Omental fat pad (tissue), 4 donors: ENCODE results near the gene COL10A1. TPM values are rescaled to one million over a fixed set of nuclear protein-coding genes. Genes with fewer than 3 reads are reported as not detected.

Source experiments
- ATAC-seq: fragments of 150-250 bp; one replicate; pipeline ENCODE4 v1.9.1; 2016; ENCODE audit warnings: mild to moderate bottlenecking, moderate library complexity; ENCODE audit not compliant: low FRiP score
- DNase-seq: peaks from one replicate; pipeline ENCODE4 v3.0.0-alpha.2; 2019; ENCODE audit warnings: low spot score
- total RNA-seq, 4 donors: library from RNA; depleted of rRNA; stranded (reverse); fragments of >200 nt; gene quantifications; one replicate each; pipeline ENCODE4 v1.1.0, GENCODE V29; 2016
- TF ChIP-seq, protein P1 (sequence below), 3 donors: fragments of 450-650 bp; IDR thresholded peaks; one replicate each; pipeline ENCODE4 v1.5.1; 2016 to 2017; ENCODE audit warnings: antibody characterized with exemption in 3 of 3, mild to moderate bottlenecking in 3 of 3, moderate library complexity in 2 of 3

Gene COL10A1
- total RNA-seq, 4 donors from 2014 or later: not detected

DNA sequence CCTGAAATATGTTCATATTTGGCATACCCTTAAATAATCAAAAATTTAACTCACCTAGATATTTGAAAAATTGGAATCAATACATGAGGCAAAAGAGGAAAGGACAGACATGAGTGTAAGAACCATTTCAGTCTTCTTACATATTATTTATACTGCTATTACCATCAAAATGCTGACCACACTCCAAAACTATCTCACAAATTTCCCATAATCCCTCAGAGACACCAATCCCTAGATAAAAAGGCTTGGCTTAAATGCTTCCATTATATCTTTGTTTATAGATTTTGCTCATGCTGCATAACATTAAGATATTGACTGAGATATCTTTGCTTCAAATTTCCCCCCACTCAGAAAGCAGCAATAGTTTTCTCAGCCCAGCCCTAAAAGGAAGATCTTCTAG, 37.0 kb downstream of the COL10A1 start:
- TF ChIP-seq, protein P1, sequence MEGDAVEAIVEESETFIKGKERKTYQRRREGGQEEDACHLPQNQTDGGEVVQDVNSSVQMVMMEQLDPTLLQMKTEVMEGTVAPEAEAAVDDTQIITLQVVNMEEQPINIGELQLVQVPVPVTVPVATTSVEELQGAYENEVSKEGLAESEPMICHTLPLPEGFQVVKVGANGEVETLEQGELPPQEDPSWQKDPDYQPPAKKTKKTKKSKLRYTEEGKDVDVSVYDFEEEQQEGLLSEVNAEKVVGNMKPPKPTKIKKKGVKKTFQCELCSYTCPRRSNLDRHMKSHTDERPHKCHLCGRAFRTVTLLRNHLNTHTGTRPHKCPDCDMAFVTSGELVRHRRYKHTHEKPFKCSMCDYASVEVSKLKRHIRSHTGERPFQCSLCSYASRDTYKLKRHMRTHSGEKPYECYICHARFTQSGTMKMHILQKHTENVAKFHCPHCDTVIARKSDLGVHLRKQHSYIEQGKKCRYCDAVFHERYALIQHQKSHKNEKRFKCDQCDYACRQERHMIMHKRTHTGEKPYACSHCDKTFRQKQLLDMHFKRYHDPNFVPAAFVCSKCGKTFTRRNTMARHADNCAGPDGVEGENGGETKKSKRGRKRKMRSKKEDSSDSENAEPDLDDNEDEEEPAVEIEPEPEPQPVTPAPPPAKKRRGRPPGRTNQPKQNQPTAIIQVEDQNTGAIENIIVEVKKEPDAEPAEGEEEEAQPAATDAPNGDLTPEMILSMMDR (IDR thresholded peaks at IDR 0.05): no peak
- DNase-seq (no peak), ATAC-seq (no peak)

DNA sequence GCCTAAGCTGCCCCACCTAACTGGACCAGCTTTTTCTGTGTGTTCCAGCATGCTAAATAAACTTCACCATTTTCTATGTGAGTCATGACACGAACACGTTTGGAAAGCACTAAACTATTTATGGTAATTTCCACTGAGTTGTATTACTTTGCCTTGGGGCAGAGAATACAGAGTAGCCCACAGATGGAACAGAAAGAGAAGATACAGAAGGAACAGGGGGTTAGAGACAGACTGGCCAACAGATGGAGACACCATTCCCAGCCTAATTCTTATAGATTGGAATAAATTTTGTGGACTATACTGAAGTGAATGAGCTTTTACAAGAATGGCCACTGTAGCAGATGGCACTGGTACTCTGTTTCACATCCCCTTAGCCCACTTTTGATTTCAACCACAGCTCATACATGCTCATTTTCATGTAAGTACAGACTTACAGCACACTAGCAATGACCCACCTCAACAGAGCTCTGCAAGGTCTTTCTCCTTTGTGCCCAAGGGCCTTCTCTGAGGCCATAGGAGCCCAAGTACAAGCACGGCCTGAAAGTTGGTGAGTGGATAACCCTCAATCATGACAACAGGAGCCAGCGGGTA, 38.4 kb downstream of the COL10A1 start:
- DNase-seq: no peak
- TF ChIP-seq, protein P1 (IDR thresholded peaks at IDR 0.05): no peak
- ATAC-seq: no peak

- TF ChIP-seq, protein P1 (IDR thresholded peaks at IDR 0.05): no peak
- ATAC-seq (no peak), DNase-seq (no peak)
These were observed 41.6 kb downstream of the COL10A1 start for GRCh38 chr6:116084284-116084683.

DNA sequence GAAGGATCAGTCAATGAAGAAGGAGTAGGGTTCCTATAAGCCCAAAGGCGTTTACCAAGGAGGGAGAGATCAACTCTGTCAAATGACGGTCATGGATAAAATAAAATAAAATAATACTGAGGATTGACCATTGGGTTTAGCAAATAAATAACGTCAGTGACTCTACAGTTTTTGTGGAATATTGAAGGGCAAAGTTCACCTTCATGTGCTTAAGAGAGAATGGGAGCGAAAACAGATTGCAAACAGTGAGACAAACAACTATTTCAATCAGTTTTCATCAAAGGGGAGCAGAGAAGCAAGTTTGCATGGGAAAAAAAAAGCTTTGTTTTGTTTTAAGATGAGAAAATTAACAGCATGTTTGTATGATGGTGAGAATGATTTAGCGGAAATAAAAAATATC, 42.9 kb downstream of the COL10A1 start:
- TF ChIP-seq, protein P1 (IDR thresholded peaks at IDR 0.05): no peak
- DNase-seq (no peak), ATAC-seq (no peak)

DNA sequence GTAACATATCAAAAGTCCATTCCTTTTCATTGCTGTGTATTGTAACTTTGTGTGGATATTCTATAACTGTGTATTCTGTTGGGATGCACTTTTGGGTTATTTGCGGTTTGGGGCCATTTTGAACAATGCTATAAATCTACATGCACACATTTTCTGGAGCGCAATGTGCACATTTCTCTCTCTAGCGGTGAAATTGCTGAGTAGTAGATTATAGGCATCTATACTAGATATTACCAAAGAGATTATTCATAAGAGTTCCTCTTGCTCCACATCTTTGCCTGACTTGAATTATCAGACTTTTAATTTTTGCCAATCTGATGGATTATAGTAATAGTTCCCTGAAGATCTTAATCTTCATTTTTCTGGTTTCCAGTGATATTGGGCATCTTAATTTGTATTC, 47.0 kb downstream of the COL10A1 start:
- DNase-seq: no peak
- TF ChIP-seq, protein P1 (IDR thresholded peaks at IDR 0.05): no peak
- no peak for ATAC-seq

GRCh38 chr6:116078522-116078921, 47.4 kb downstream of the COL10A1 start:
- ATAC-seq: no peak
- DNase-seq: no peak

More at GRCh38 chr6:116078522-116078921, 47.4 kb downstream of the COL10A1 start:
- TF ChIP-seq, protein P1 (IDR thresholded peaks at IDR 0.05): no peak
